OCI-LY1 (cell line): Measurements from ENCODE around the gene MME.

Source experiments
- H2AFZ ChIP-seq: fragments of 200-600 bp; sonication (generic), shearing (Covaris generic); 2 replicates; pipeline ENCODE4 v1.6.0; 2014; ENCODE audit warnings: antibody characterized with exemption, mild to moderate bottlenecking, low read length
- H3F3A ChIP-seq: fragments of 200-600 bp; sonication (generic), shearing (Covaris generic); 2 replicates; pipeline ENCODE4 v1.6.0; 2014; ENCODE audit warnings: mild to moderate bottlenecking, antibody characterized with exemption, low read length, moderate library complexity; ENCODE audit not compliant: insufficient read depth
- H3K27ac ChIP-seq: fragments of 200-600 bp; sonication (generic); 2 replicates; pipeline ENCODE4 v1.5.1; 2014; ENCODE audit warnings: low read length, mixed run types, mild to moderate bottlenecking, low read depth; ENCODE audit not compliant: poor library complexity, severe bottlenecking
- H3K27me3 ChIP-seq: fragments of 200-600 bp; sonication (generic); 2 replicates; pipeline ENCODE4 v1.6.0; 2014; ENCODE audit warnings: antibody characterized with exemption, mild to moderate bottlenecking, low read length, moderate library complexity; ENCODE audit not compliant: insufficient read depth
- H3K36me3 ChIP-seq: fragments of 200-600 bp; sonication (generic); 2 replicates; pipeline ENCODE4 v1.6.1; 2014; ENCODE audit warnings: mild to moderate bottlenecking, antibody characterized with exemption, low read length, moderate library complexity, mixed read lengths; ENCODE audit not compliant: insufficient read depth
- H3K4me1 ChIP-seq: fragments of 200-600 bp; sonication (generic); 2 replicates; pipeline ENCODE4 v1.5.1; 2014; ENCODE audit warnings: mild to moderate bottlenecking, low read length, moderate library complexity; ENCODE audit not compliant: insufficient read depth, severe bottlenecking
- H3K4me2 ChIP-seq: fragments of 200-600 bp; sonication (generic), shearing (Covaris generic); 2 replicates; pipeline ENCODE4 v1.6.1; 2014; ENCODE audit warnings: low read length
- H3K4me3 ChIP-seq: fragments of 200-600 bp; sonication (generic); 2 replicates; pipeline ENCODE4 v1.5.1; 2014; ENCODE audit warnings: low read length, low read depth, mild to moderate bottlenecking, mixed read lengths; ENCODE audit not compliant: poor library complexity, severe bottlenecking
- H3K79me2 ChIP-seq: fragments of 200-600 bp; shearing (Covaris generic); 2 replicates; pipeline ENCODE4 v1.6.1; 2016; ENCODE audit warnings: mixed run types, low read length, mixed read lengths; ENCODE audit not compliant: insufficient read depth
- H3K9ac ChIP-seq: fragments of 200-600 bp; sonication (generic), shearing (Covaris generic); 2 replicates; pipeline ENCODE4 v1.6.1; 2014; ENCODE audit warnings: mild to moderate bottlenecking, low read length, mixed read lengths
- H3K9me2 ChIP-seq: fragments of 200-600 bp; sonication (generic), shearing (Covaris generic); 2 replicates; pipeline ENCODE4 v1.6.1; 2014; ENCODE audit warnings: low read depth, mild to moderate bottlenecking, low read length, mixed read lengths
- H3K9me3 ChIP-seq: fragments of 200-600 bp; shearing (Covaris generic); 2 replicates; pipeline ENCODE4 v1.6.1; 2014; ENCODE audit warnings: low read length, mixed read lengths
- H4K20me1 ChIP-seq: fragments of 200-600 bp; sonication (generic), shearing (Covaris generic); 2 replicates; pipeline ENCODE4 v1.6.0; 2016; ENCODE audit warnings: mild to moderate bottlenecking, low read length; ENCODE audit not compliant: insufficient read depth
- CTCF ChIP-seq: fragments of 200-600 bp; sonication (generic), shearing (Covaris generic); IDR thresholded peaks from 2 replicates; pipeline ENCODE4 v1.5.1; 2017; ENCODE audit warnings: mild to moderate bottlenecking, antibody characterized with exemption, low read length, moderate library complexity, mixed read lengths
- EZH2 ChIP-seq: fragments of 200-600 bp; sonication (generic), shearing (Covaris generic); IDR thresholded peaks from 2 replicates; pipeline ENCODE4 v1.8.0; 2017; ENCODE audit warnings: borderline replicate concordance, mixed run types, mild to moderate bottlenecking, antibody characterized with exemption, low read length, moderate library complexity, mixed read lengths

MME gene

GRCh38 chr3:155076888-155077287, 3.2 kb upstream of the MME start:
- peaks cover 19% of the 10 kb centered on the region for H3K4me1 ChIP-seq
- H3K9ac ChIP-seq: no peak overlapping the region
- no peak overlapping the region for H2AFZ ChIP-seq
- H3K36me3 ChIP-seq: peaks cover 14% of the 10 kb centered on the region; the same call in 1 of the 2 replicates
- no peak overlapping the region for H3K4me2 ChIP-seq
- H3K79me2 ChIP-seq: peaks cover 28% of the 10 kb centered on the region
- H4K20me1 ChIP-seq: no peaks in the 10 kb centered on the region
- H3K4me3 ChIP-seq: no peak overlapping the region
- peaks cover 6% of the 10 kb centered on the region; the same call in 1 of the 2 replicates for H3K9me3 ChIP-seq
- 0 out of 2 replicates have a peak, but pooled peaks cover 5% of the 10 kb centered on the region for H3F3A ChIP-seq
- no peak overlapping the region for H3K27ac ChIP-seq
- no peaks in the 10 kb centered on the region for H3K9me2 ChIP-seq
- no peaks in the 10 kb centered on the region for H3K27me3 ChIP-seq
- TF ChIP-seq EZH2 (no peak), CTCF (no peak)

- no peaks in the 10 kb centered on the region for H3F3A ChIP-seq
- H3K36me3 ChIP-seq: peaks cover 32% of the 10 kb centered on the region
- H3K27ac ChIP-seq: peak overlapping the region; percentile 90
- no peaks in the 10 kb centered on the region for H3K27me3 ChIP-seq
- peak overlapping the region; percentile 96 for H3K4me2 ChIP-seq
- H3K79me2 ChIP-seq: peaks cover 48% of the 10 kb centered on the region
- H3K9me3 ChIP-seq: peaks cover 6% of the 10 kb centered on the region; the same call in 1 of the 2 replicates
- no peaks in the 10 kb centered on the region for H4K20me1 ChIP-seq
- H2AFZ ChIP-seq: peak overlapping the region; percentile 51; the same call in 1 of the 2 replicates
- H3K9ac ChIP-seq: peak overlapping the region; percentile 93
- H3K4me3 ChIP-seq: peak overlapping the region; percentile 85
- no peak for TF ChIP-seq EZH2
- peak; percentile 41; the same call in 1 of the 2 replicates for TF ChIP-seq CTCF
- H3K9me2 ChIP-seq: no peaks in the 10 kb centered on the region
- peaks cover 39% of the 10 kb centered on the region for H3K4me1 ChIP-seq
Measured at GRCh38 chr3:155078711-155079467, 1.2 kb upstream of the MME start.

GRCh38 chr3:155079468-155079745, 712 bp upstream of the MME start:
- H3K4me2 ChIP-seq: peak overlapping the region; percentile 96
- H3F3A ChIP-seq: no peaks in the 10 kb centered on the region
- peaks cover 44% of the 10 kb centered on the region for H3K4me1 ChIP-seq
- peaks cover 37% of the 10 kb centered on the region for H3K36me3 ChIP-seq
- no peaks in the 10 kb centered on the region for H4K20me1 ChIP-seq
- peak overlapping the region; percentile 93 for H3K9ac ChIP-seq
- H3K9me2 ChIP-seq: no peaks in the 10 kb centered on the region
- TF ChIP-seq EZH2 (no peak), CTCF (no peak)
- no peaks in the 10 kb centered on the region for H3K27me3 ChIP-seq
- H3K4me3 ChIP-seq: peak overlapping the region; percentile 85
- H3K79me2 ChIP-seq: peaks cover 54% of the 10 kb centered on the region
- peak overlapping the region; percentile 90 for H3K27ac ChIP-seq
- H3K9me3 ChIP-seq: peaks cover 6% of the 10 kb centered on the region; the same call in 1 of the 2 replicates
- no peak overlapping the region for H2AFZ ChIP-seq
